H9 (cell line): Measurements from ENCODE around the gene TUBGCP5. TPM values are rescaled to one million over a fixed set of nuclear protein-coding genes. Genes with fewer than 3 reads are reported as not detected.

Source experiments
- DNase-seq: peaks from one replicate; pipeline ENCODE4 v3.0.0-alpha.2; 2017
- H2AFZ ChIP-seq: one replicate; pipeline ENCODE4 v1.6.1; 2013; ENCODE audit warnings: mild to moderate bottlenecking, low read length, control low read depth, moderate library complexity
- H2AK5ac ChIP-seq: 2 replicates; pipeline ENCODE4 v1.6.1; 2013; ENCODE audit warnings: low read length, control low read depth, mixed read lengths; ENCODE audit not compliant: insufficient read length
- H2BK120ac ChIP-seq: one replicate; pipeline ENCODE4 v1.6.1; 2013; ENCODE audit warnings: low read depth, mild to moderate bottlenecking, low read length, control low read depth, inconsistent platforms; ENCODE audit not compliant: poor library complexity, severe bottlenecking
- H2BK12ac ChIP-seq: 2 replicates; pipeline ENCODE4 v1.6.1; 2013; ENCODE audit warnings: low read length, control low read depth, mixed read lengths, low read depth; ENCODE audit not compliant: insufficient read length
- H2BK15ac ChIP-seq: 2 replicates; pipeline ENCODE4 v1.6.1; 2013; ENCODE audit warnings: low read depth, low read length, control low read depth
- H2BK20ac ChIP-seq: one replicate; pipeline ENCODE4 v1.6.1; 2013; ENCODE audit warnings: low read depth, mild to moderate bottlenecking, low read length, control low read depth, inconsistent platforms; ENCODE audit not compliant: poor library complexity, severe bottlenecking
- H2BK5ac ChIP-seq: 2 replicates; pipeline ENCODE4 v1.6.1; 2013; ENCODE audit warnings: low read length, control low read depth, mixed read lengths; ENCODE audit not compliant: insufficient read length
- H3K14ac ChIP-seq: 2 replicates; pipeline ENCODE4 v1.6.1; 2013; ENCODE audit warnings: low read length, control low read depth; ENCODE audit not compliant: insufficient read depth
- H3K18ac ChIP-seq: 2 replicates; pipeline ENCODE4 v1.6.1; 2013; ENCODE audit warnings: low read depth, mild to moderate bottlenecking, mixed read lengths, low read length, control low read depth; ENCODE audit not compliant: insufficient read length
- H3K23ac ChIP-seq: 2 replicates; pipeline ENCODE4 v1.6.1; 2013; ENCODE audit warnings: low read length, control low read depth, mixed read lengths, low read depth; ENCODE audit not compliant: insufficient read length
- H3K23me2 ChIP-seq: 2 replicates; pipeline ENCODE4 v1.6.1; 2013; ENCODE audit warnings: low read depth, mild to moderate bottlenecking, mixed read lengths, low read length, control low read depth; ENCODE audit not compliant: insufficient read length, poor library complexity, severe bottlenecking
- H3K27ac ChIP-seq: 2 replicates; pipeline ENCODE4 v1.5.1; 2013; ENCODE audit warnings: low read length, control low read depth, mixed read lengths, low read depth; ENCODE audit not compliant: insufficient read length
- H3K27me3 ChIP-seq: 2 replicates; pipeline ENCODE4 v1.6.1; 2013; ENCODE audit warnings: low read length, control low read depth, inconsistent platforms; ENCODE audit not compliant: insufficient read depth
- H3K4ac ChIP-seq: 2 replicates; pipeline ENCODE4 v1.6.1; 2013; ENCODE audit warnings: low read depth, mild to moderate bottlenecking, control low read depth, inconsistent platforms, low read length, moderate library complexity
- H3K4me1 ChIP-seq: 2 replicates; pipeline ENCODE4 v1.6.1; 2013; ENCODE audit warnings: low read length, control low read depth, inconsistent platforms; ENCODE audit not compliant: insufficient read depth
- H3K4me2 ChIP-seq: 2 replicates; pipeline ENCODE4 v1.6.1; 2013; ENCODE audit warnings: low read length, control low read depth, mixed read lengths; ENCODE audit not compliant: insufficient read length, insufficient read depth
- H3K56ac ChIP-seq: 2 replicates; pipeline ENCODE4 v1.6.1; 2013; ENCODE audit warnings: low read depth, mild to moderate bottlenecking, mixed read lengths, low read length, control low read depth; ENCODE audit not compliant: insufficient read length
- H3K79me1 ChIP-seq: 2 replicates; pipeline ENCODE4 v1.6.1; 2013; ENCODE audit warnings: low read depth, mild to moderate bottlenecking, moderate library complexity, low read length, control low read depth, inconsistent platforms; ENCODE audit not compliant: insufficient read depth, poor library complexity, severe bottlenecking
- H3K79me2 ChIP-seq: 2 replicates; pipeline ENCODE4 v1.6.1; 2013; ENCODE audit warnings: low read length, control low read depth, inconsistent platforms; ENCODE audit not compliant: insufficient read depth
- H3K9ac ChIP-seq: 2 replicates; pipeline ENCODE4 v1.6.1; 2013; ENCODE audit warnings: low read length, control low read depth, mixed read lengths; ENCODE audit not compliant: insufficient read length; ENCODE audit errors: extremely low read depth
- H3K9me3 ChIP-seq: one replicate; pipeline ENCODE4 v1.6.1; 2013; ENCODE audit warnings: low read depth, low read length, inconsistent platforms; ENCODE audit not compliant: control insufficient read depth
- H3T11ph ChIP-seq: one replicate; pipeline ENCODE4 v1.6.1; 2013; ENCODE audit warnings: mild to moderate bottlenecking, low read length, control low read depth, inconsistent platforms
- H4K20me1 ChIP-seq: one replicate; pipeline ENCODE4 v1.6.1; 2013; ENCODE audit not compliant: control insufficient read depth, insufficient read length, insufficient read depth
- H4K5ac ChIP-seq: 2 replicates; pipeline ENCODE4 v1.6.1; 2013; ENCODE audit warnings: low read depth, mild to moderate bottlenecking, mixed read lengths, low read length, control low read depth; ENCODE audit not compliant: insufficient read length
- H4K8ac ChIP-seq: replicated peaks from 2 replicates; pipeline ENCODE4 v1.6.1; 2013; ENCODE audit warnings: low read length, control low read depth, mixed read lengths, low read depth; ENCODE audit not compliant: insufficient read length
- H4K91ac ChIP-seq: 2 replicates; pipeline ENCODE4 v1.6.1; 2013; ENCODE audit warnings: low read depth, mild to moderate bottlenecking, moderate library complexity, mixed read lengths, low read length, control low read depth; ENCODE audit not compliant: insufficient read length
- H3K27ac Mint-ChIP-seq, 3 experiments: 2 replicates in 2 of 3; 3 replicates in 1 of 3; pipeline ENCODE4 v1.8.0; 2020 to 2021; ENCODE audit warnings: mixed read lengths in 3 of 3, mild to moderate bottlenecking in 1 of 3, moderate library complexity in 1 of 3
- H3K27me3 Mint-ChIP-seq: 2 replicates; pipeline ENCODE4 v1.8.0; 2021; ENCODE audit warnings: low read depth, mild to moderate bottlenecking, moderate library complexity, mixed read lengths
- H3K36me3 Mint-ChIP-seq, 3 experiments: 2 replicates in 2 of 3; 3 replicates in 1 of 3; pipeline ENCODE4 v1.8.0; 2020 to 2021; ENCODE audit warnings: low read depth in 3 of 3, mixed read lengths in 3 of 3; ENCODE audit not compliant: insufficient read depth in 1 of 3
- H3K4me1 Mint-ChIP-seq, 2 experiments: 2 replicates each; pipeline ENCODE4 v1.8.0; 2020; ENCODE audit warnings: mixed read lengths in 2 of 2
- H3K4me3 Mint-ChIP-seq, 2 experiments: 2 replicates in 1 of 2; 3 replicates in 1 of 2; pipeline ENCODE4 v1.8.0; 2020 to 2021; ENCODE audit warnings: mild to moderate bottlenecking in 2 of 2, mixed read lengths in 2 of 2, moderate library complexity in 1 of 2
- H3K9me3 Mint-ChIP-seq, 2 experiments: 2 replicates in 1 of 2; 3 replicates in 1 of 2; pipeline ENCODE4 v1.8.0; 2020; ENCODE audit warnings: mild to moderate bottlenecking in 2 of 2, mixed read lengths in 2 of 2, moderate library complexity in 1 of 2
- WGBS: extraction: QIAGEN DNeasy Blood & Tissue Kit; methylation state at CpG from one replicate; pipeline ENCODE4 v1.1.7; 2013; ENCODE audit warnings: missing lambda C conversion rate, low lambda C conversion rate, mixed read lengths; ENCODE audit not compliant: insufficient read length; ENCODE audit errors: extremely low coverage; 5-methylcytosine and 5-hydroxymethylcytosine counted together
- total RNA-seq: library from RNA; stranded (reverse); gene quantifications from 2 replicates; pipeline ENCODE4 v1.2.1, GENCODE V29; 2021
- TF ChIP-seq, protein P1 (sequence below): fragments of 200-600 bp; sonication (generic); conservative IDR thresholded peaks from 3 replicates; pipeline ENCODE4 v1.8.0; 2021; ENCODE audit warnings: antibody characterized with exemption, mild to moderate bottlenecking

Gene TUBGCP5
- total RNA-seq, 1 experiment from 2014 or later: 15.3 TPM

DNA sequence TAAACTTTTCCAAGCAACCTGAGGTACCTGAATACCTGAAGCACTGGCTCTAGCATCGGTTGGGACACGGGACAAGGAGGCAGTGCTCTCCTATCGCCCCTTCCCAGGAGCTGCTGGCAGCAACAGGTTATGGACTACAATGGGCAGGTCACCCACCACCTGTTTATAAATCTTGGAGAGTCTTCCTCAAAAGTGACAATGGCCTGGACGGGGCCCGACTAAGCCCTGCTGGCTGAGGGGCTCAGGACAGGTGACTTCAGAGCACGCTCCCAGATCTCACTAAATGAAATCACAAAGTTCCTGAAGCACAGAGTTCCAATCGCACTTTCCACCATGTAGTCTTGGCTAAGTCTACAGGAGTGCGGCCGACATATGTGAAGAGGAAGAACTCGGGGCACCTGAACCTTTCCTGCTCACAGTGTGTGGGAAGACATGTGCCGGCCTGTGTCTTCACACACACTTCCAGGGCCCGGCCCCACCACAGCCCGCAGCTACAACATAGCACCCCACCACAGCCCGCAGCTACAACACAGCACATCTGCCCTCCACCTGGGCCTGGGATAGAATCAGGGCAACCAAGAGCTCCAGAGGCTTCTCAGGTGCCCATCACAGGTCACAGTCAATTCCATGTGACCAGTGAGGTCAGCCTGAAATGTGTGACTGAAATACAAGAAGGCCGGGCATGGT, 72.1 kb downstream of the TUBGCP5 start:
- Mint-ChIP-seq H3K27ac (no peak overlapping the region), H3K9me3 (no peaks in the 10 kb centered on the region; a peak in 1 of 5 replicates), H3K4me3 (no peak overlapping the region), H3K36me3 (peaks cover 0 to 6% (median 3%) of the 10 kb centered on the region in 3 experiments; a peak in 4 of 7 replicates), H3K27me3 (no peaks in the 10 kb centered on the region), H3K4me1 (peaks cover 15 to 17% of the 10 kb centered on the region in 2 experiments)
- H3K56ac ChIP-seq: no peak overlapping the region
- no peaks in the 10 kb centered on the region for H3K23me2 ChIP-seq
- H4K20me1 ChIP-seq: no peaks in the 10 kb centered on the region
- H3K4me1 ChIP-seq: peaks cover 5% of the 10 kb centered on the region; the same call in 1 of the 2 replicates
- DNase-seq: no peak
- no peaks in the 10 kb centered on the region for H3K79me1 ChIP-seq
- H4K91ac ChIP-seq: no peak overlapping the region
- no peak overlapping the region for H3T11ph ChIP-seq
- WGBS: no CpG with 5 or more reads among the region's 15 CpGs
- H2BK120ac ChIP-seq: no peak overlapping the region
- no peak overlapping the region for H3K23ac ChIP-seq
- H2BK15ac ChIP-seq: no peak overlapping the region
- no peak overlapping the region for H3K18ac ChIP-seq
- H3K79me2 ChIP-seq: peaks cover 6% of the 10 kb centered on the region; the same call in 1 of the 2 replicates
- no peak overlapping the region for H3K14ac ChIP-seq
- H2BK20ac ChIP-seq: no peak overlapping the region
- no peak overlapping the region for H2BK12ac ChIP-seq
- H3K27me3 ChIP-seq: no peaks in the 10 kb centered on the region
- H3K9me3 ChIP-seq: no peaks in the 10 kb centered on the region
- H2AK5ac ChIP-seq: no peak overlapping the region
- H4K8ac ChIP-seq: no peak overlapping the region
- H3K27ac ChIP-seq: no peak overlapping the region
- no peak overlapping the region for H4K5ac ChIP-seq
- no peak overlapping the region for H3K4me2 ChIP-seq
- no peak overlapping the region for H2BK5ac ChIP-seq
- no peak overlapping the region for H3K4ac ChIP-seq
- H3K9ac ChIP-seq: no peak overlapping the region
- TF ChIP-seq, protein P1, sequence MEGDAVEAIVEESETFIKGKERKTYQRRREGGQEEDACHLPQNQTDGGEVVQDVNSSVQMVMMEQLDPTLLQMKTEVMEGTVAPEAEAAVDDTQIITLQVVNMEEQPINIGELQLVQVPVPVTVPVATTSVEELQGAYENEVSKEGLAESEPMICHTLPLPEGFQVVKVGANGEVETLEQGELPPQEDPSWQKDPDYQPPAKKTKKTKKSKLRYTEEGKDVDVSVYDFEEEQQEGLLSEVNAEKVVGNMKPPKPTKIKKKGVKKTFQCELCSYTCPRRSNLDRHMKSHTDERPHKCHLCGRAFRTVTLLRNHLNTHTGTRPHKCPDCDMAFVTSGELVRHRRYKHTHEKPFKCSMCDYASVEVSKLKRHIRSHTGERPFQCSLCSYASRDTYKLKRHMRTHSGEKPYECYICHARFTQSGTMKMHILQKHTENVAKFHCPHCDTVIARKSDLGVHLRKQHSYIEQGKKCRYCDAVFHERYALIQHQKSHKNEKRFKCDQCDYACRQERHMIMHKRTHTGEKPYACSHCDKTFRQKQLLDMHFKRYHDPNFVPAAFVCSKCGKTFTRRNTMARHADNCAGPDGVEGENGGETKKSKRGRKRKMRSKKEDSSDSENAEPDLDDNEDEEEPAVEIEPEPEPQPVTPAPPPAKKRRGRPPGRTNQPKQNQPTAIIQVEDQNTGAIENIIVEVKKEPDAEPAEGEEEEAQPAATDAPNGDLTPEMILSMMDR: no peak
- no peak overlapping the region for H2AFZ ChIP-seq
